Posterior cingulate gyrus (tissue), 11 donors: Measurements from ENCODE around the gene SIPA1L2.
"Not testable (repeated sequence)": the region's sequence is repeated elsewhere in the genome, so short reads cannot be mapped to it uniquely, and the experiment has no call there.

Source experiments
- DNase-seq, 10 donors: peaks; one replicate each; pipeline versions ENCODE4 v3.0.0 to v3.0.0-alpha.2; 2020 to 2021; ENCODE audit warnings: mixed read lengths in 3 of 10
- intact Hi-C: fragments of 100-400 bp; cut with DNase I; formaldehyde crosslinking; loops from one replicate; pipeline ENCODE4 v1.15.1; 2023

SIPA1L2 gene

DNA sequence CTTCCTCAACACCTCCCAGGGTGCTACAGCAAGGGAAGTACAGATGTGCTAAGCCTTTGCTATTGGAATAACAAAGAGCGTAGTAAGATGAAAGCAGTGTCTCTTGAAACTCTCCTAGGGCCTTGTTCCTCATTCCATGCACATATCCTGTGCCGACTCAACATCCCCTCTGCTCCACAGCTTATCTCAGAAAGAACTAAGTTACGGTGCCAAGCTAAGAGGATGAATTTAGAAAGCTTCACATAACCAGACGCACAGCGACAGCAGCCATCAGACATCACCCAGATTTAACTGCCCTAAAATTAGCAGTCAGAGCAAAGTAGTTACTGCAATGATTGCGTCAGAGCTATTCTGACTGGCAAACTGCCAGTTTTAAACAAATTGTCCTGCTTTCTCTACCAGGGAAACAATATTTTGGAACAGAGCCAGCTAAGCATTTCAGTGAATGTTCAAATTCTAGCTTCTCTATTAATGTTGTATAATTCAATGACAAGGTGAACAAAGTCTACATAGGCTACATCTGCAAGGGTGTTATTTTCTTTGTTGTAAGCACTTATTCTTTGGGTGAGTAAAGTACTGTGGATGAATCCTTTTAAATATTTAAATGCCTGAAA lies 9.5 kb downstream of the SIPA1L2 start:
- intact Hi-C loops = no loop called here
- peak in 3 of 10 donors; percentile 19 to 74 (median 35) for DNase-seq

GRCh38 chr1:232617237-232617636 lies 12.7 kb downstream of the SIPA1L2 start:
- no peak for DNase-seq
- intact Hi-C loops = no loop called here

- no peak for DNase-seq
- intact Hi-C loops = no loop called here
Measured at GRCh38 chr1:232615306-232615800, 14.6 kb downstream of the SIPA1L2 start.

DNA sequence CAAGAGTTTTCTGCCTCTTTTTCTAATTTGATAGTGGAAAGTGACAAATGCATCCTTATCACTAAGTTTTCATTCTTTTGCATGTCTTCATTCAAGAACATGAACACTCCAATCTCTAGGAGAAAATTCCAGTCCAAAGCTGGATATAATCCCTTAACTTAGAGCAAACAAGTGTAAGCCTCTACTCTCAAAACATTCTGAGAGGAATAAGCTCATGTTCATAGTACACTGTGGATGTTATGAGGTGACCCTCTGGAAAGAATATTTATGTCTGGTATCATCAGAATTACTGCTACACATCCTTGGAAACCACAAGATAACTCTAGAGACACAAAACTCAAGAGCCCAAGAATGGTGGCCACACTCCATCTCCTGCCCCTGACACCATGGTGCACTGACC lies 15.1 kb downstream of the SIPA1L2 start:
- no peak for DNase-seq
- intact Hi-C loops = no loop called here

DNA sequence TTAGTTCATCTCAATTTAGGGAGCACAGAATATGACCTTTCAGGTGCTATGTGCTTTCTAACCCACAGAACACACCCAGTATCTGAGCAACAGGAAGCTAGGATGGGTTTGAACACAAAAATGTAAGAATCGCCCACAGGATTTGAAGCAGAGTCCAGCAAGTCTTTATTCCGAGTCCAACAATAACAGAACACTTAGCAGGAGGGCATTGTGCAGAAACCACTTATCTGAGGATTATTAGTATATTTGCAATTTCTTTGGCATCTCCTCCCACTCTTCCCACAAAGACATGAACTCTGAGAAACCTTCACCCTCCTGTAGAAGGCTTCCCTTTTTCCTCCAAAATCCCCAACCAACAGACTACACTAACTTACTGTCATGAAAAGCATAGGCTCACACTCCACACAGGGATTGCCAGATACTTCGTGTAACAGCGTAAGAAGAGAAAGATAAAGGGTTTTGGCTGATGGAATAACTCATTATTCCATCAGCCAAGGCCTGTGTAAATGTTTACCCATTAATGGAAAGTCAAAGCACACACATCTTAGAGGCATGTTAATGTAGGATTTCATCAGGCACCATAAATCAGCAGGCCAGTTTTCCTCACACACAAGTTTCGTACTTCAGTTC lies 16.1 kb downstream of the SIPA1L2 start:
- no peak for DNase-seq
- intact Hi-C loops = no loop called here

DNA sequence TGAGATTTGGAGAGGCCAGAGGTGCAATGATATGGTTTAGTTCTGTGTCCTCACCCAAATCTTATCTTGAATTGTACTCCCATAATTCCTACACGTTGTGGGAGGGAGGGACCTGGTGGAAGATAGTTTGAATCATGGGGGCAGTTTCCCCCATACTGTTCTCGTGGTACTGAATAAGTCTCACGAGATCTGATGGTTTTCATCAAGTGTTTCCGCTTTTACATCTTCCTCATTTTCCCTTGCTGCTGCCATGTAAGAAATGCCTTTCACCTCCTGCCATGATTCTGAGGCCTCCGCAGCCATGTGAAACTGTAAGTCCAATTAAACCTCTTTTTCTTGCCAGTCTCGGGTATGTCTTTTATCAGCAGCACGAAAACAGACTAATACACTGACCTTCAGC lies 17.1 kb downstream of the SIPA1L2 start:
- DNase-seq, intact Hi-C loops: not testable (repeated sequence)

DNA sequence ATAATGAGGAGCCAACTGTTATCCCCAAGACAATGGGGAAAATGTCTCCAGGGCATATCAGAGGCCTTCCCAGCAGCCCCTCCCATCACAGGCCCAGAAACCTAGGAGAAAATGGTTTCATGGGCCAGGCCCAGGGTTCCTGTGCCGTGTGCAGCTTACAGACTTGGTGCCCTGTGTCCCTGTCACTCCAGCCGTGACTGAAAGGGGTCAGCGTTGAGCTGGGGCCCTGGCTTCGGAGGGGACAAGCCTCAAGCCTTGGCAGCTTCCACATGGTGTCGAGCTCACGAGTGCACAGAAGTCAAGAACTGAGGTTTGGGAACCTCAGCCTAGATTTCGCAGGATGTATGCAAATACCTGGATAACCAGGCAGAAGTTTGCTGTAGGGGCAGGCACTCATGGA lies 18.1 kb downstream of the SIPA1L2 start:
- intact Hi-C loops = no loop called here
- DNase-seq = peak in 1 of 10 donors; percentile 72

DNA sequence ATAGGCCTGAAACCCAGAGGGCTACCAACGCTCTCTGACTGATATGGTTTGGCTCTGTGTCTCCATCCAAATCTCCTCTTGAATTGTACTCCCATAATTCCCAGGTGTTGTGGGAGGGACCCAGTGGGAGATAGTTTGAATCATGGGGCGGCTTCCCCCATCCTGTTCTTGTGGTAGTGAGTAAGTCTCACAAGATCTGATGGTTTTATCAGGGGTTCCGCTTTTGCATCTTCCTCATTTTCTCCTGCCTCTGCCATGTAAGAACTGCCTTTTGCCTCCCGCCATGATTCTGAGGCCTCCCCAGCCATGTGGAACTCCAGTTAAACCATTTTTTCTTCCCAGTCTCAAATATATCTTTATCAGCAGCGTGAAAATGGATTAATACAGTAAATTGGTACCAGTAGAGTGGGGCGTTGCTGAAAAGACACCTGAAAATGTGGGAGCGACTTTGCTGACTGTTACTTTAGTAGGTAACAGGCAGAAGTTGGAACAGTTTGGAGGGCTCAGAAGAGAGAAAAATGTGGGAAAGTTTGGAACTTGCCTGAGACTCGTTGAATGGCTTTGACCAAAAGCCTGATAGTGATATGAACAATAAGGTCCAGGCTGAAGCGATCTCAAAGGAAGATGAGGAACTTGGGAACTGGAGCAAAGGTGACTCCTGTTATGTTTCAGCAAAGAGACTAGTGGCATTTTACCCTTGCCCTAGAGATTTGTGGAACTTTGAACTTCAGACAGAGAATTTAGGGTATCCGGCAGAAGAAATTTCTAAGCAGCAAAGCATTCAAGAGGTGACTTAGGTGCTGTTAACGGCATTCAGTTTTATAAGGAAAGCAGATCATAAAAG lies 18.8 kb downstream of the SIPA1L2 start:
- DNase-seq, intact Hi-C loops: not testable (repeated sequence)

DNA sequence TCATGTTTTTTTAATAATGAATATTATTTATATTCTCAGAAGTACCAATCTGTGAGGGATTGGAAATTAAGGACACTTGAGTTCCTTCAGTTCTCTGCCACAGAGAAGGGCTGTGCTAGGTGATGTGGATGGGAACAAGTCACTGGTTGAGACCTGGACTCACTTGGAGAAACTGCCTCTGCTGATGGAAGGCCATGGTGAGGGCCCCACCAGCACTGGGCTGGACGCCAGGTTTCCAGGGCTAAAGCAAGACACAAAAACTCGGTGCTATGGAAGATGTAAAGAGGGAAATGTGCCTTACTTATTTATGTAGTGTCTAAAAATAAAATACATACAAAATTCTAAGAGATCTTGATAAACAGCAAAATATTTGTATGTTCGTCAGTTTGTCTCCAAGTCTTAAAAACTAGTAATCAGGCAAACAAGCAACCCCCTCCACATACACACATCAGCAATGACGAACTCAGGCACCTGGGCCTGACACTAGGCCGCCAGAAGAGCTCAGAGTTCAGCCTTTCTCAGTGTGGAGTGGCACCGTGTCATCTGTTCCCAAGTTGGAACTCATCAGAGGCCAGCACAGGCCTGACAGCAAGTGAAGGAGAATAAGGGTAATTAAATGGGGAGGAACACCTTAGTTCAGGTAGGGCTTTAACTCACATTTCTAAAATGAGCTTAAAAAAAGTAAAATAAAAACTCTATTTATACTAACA lies 19.6 kb downstream of the SIPA1L2 start:
- intact Hi-C loops = no loop called here
- peak in 1 of 10 donors; percentile 77 for DNase-seq

- intact Hi-C loops = no loop called here
- no peak for DNase-seq
Measured at GRCh38 chr1:232608427-232608826, 21.5 kb downstream of the SIPA1L2 start.

DNA sequence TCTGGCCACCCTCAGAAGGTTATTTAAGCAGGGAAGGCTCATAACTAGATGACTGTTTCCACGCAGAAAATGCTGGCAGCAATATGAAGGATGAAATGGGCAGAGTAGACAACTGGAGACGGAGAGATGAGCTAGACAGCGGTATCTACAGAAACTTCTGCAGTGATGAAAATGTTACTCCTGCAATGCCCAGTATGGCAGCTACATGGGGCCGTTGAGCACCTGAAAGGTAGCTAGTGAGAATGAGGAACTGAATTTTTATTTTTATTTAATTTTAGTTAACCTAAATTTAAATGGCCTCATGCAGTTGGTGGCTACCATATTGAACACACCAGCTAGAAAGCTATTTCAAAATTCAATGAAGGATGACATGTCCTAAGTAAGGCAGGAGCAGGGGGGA lies 27.3 kb downstream of the SIPA1L2 start:
- intact Hi-C loops = no loop called here

DNA sequence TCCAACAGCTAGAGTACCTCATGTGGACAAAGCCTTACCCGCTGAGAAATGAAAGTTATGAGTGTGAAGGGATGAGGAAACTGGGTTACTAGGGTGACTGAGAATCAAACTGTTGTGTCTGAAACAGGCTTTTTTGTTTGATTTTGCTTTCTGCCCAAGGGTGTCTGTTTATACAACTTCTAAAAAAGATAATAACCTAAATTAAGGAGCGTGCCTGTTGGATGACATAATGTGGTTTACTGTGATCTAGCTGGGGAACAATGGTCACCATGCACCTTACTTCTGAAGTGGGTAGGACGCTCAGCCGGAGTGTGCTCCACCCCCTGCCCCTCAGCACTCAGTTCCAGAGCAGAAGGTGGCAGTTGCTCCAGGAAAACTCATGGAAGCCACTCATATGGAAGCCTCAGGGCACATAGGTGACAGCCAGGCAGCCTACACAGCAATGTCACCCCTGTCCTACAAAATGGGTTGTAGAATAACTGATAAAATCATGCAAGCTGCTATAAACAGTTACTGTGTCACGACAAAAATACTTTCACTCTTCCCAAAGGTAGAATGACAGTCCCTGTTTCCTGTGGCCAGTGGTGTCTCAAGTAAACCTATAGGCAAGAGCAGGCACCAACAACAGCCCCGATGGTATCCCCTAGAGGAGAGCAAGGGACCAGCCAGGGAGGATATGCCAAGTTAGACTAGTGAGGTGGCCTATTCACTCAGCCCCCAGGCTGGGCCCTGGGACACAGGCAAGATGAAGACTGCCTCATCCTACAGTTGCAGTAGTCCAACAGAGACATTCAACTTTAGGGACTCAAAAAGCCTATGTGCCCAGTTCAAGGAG lies 29.3 kb downstream of the SIPA1L2 start:
- no peak for DNase-seq
- intact Hi-C loops = no loop called here

More for the DNA sequence above, 27.3 kb downstream of the SIPA1L2 start:
- DNase-seq = no peak

- intact Hi-C loops = no loop called here
- no peak for DNase-seq
Measured at GRCh38 chr1:232599178-232600041, 30.5 kb downstream of the SIPA1L2 start.

DNA sequence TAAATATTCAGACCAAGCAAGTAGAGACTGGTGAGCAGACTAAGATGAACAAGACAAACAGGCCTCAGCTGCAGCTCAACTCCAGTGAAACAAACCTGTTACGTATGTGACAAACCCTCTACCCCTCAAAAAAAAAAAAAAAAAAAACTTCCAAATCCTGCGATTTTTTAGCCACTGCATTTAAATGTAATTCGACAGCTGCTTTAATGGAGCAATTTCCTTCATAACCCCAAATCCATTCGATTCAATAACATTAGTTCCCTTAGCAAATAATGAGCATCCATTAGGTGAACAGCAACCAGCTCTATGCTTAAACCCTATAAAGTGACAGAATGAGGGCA lies 31.1 kb downstream of the SIPA1L2 start:
- no peak for DNase-seq
- intact Hi-C loops = no loop called here

GRCh38 chr1:232598133-232598532 lies 31.8 kb downstream of the SIPA1L2 start:
- intact Hi-C loops = no loop called here
- no peak for DNase-seq

- intact Hi-C loops = no loop called here
- DNase-seq = no peak
Measured at GRCh38 chr1:232597721-232598120, 32.2 kb downstream of the SIPA1L2 start.

GRCh38 chr1:232596666-232597303 lies 33.1 kb downstream of the SIPA1L2 start:
- intact Hi-C loops = no loop called here
- DNase-seq = no peak
